Measurements from ENCODE around the gene RYR1. TPM values are rescaled to one million over a fixed set of nuclear protein-coding genes. Genes with fewer than 3 reads are reported as not detected.

RYR1 gene
- total and polyA plus RNA-seq, 4 donors = 2.8 to 7.6 (median 4.0) TPM

DNA sequence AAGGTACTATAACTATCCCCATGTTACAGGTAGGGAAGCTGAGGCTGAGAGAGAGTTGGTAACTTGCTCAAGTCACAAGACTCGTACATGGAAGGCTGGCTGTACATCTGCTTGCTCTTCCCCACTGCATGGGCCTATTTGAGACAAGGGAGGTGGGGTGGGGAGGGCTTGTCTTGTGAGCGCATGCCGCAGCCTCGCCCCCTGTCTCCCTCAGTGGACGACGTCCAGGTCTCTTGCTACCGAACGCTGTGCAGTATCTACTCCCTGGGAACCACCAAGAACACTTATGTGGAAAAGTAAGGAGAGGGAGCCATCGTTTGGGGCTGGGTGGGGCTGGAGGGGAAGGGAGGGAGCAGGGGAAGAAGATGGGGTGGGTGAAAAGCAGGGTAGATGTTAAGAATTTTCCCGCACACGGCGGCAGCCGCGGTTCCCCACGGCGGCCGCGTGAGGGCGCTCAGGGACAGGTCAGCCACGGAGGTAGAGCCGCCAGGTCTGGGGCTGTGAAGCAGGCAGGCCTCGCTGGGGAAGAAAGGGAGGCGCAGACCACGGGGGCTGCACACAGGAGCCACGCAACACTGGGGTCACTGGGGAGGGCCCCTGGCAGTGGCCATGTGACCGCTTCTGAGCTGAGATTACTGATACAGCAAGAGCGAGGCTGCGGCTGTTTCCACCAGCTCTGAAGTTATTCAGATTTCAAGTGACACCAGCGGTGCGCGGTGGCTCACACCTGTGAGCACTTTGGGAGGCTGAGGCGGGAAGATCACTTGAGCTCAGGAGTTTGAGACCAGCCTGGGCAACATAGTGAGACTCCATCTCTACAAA, 81.5 kb downstream of the RYR1 start:
- ATAC-seq (ENCODE audit: insufficient read depth, low FRiP score) (peak; percentile 87), DNase-seq (peak; percentile 50 to 64 (median 61))
- H3K9ac ChIP-seq (ENCODE audit: insufficient read depth in 1 of 2, low read length in 2 of 2) = no peak overlapping the region
- peak; percentile 75 for TF ChIP-seq CTCF (IDR thresholded peaks at IDR 0.05; ENCODE audit: control extremely low read depth, extremely low read depth)
- H3K27me3 ChIP-seq (ENCODE audit: control insufficient read depth in 3 of 3, insufficient read depth in 3 of 3, low read length in 2 of 3) = peaks cover 0 to 2% (median 0%) of the 10 kb centered on the region in 3 donors
- no peaks in the 10 kb centered on the region for H3K9me3 ChIP-seq (ENCODE audit: control insufficient read depth in 4 of 4, insufficient read depth in 3 of 4, low read length in 3 of 4)
- 25 to 44% methylated on average over 25 to 32 of the region's 32 CpGs for WGBS, 2 donors
- no peaks in the 10 kb centered on the region for H3K36me3 ChIP-seq (ENCODE audit: control insufficient read depth in 4 of 4, insufficient read depth in 4 of 4, low read length in 4 of 4)
- no peak overlapping the region for H3K27ac ChIP-seq (ENCODE audit: low read depth in 1 of 2, low read length in 1 of 2)
- H3K4me1 ChIP-seq (ENCODE audit: control insufficient read depth in 5 of 5, insufficient read depth in 5 of 5, low read length in 5 of 5) = no peaks in the 10 kb centered on the region
- no peak overlapping the region for H3K4me3 ChIP-seq

GRCh38 chr19:38515896-38516295, 82.4 kb downstream of the RYR1 start:
- Histone ChIP-seq H3K4me1 (ENCODE audit: control insufficient read depth in 5 of 5, insufficient read depth in 5 of 5, low read length in 5 of 5) (no peaks in the 10 kb centered on the region), H3K27ac (ENCODE audit: low read depth in 1 of 2, low read length in 1 of 2) (no peak overlapping the region), H3K36me3 (ENCODE audit: control insufficient read depth in 4 of 4, insufficient read depth in 4 of 4, low read length in 4 of 4) (no peaks in the 10 kb centered on the region), H3K9me3 (ENCODE audit: control insufficient read depth in 4 of 4, insufficient read depth in 3 of 4, low read length in 3 of 4) (no peaks in the 10 kb centered on the region), H3K4me3 (no peak overlapping the region), H3K27me3 (ENCODE audit: control insufficient read depth in 3 of 3, insufficient read depth in 3 of 3, low read length in 2 of 3) (peaks cover 0 to 2% (median 0%) of the 10 kb centered on the region in 3 donors), H3K9ac (ENCODE audit: insufficient read depth in 1 of 2, low read length in 2 of 2) (no peak overlapping the region)
- WGBS, 2 donors = 81 to 94% methylated on average over 17 of the region's 17 CpGs
- DNase-seq = no peak
- ATAC-seq (ENCODE audit: insufficient read depth, low FRiP score) = no peak
- no peak for TF ChIP-seq CTCF (IDR thresholded peaks at IDR 0.05; ENCODE audit: control extremely low read depth, extremely low read depth)

- H3K4me1 ChIP-seq (ENCODE audit: control insufficient read depth in 5 of 5, insufficient read depth in 5 of 5, low read length in 5 of 5) = no peaks in the 10 kb centered on the region
- 83 to 84% methylated on average over 6 of the region's 6 CpGs for WGBS, 2 donors
- H3K9ac ChIP-seq (ENCODE audit: insufficient read depth in 1 of 2, low read length in 2 of 2) = no peak overlapping the region
These were observed 83.3 kb downstream of the RYR1 start for GRCh38 chr19:38516802-38517201.

More at GRCh38 chr19:38516802-38517201, 83.3 kb downstream of the RYR1 start:
- TF ChIP-seq CTCF (IDR thresholded peaks at IDR 0.05; ENCODE audit: control extremely low read depth, extremely low read depth) = no peak
- ATAC-seq (ENCODE audit: insufficient read depth, low FRiP score) (no peak), DNase-seq (no peak)
- H3K36me3 ChIP-seq (ENCODE audit: control insufficient read depth in 4 of 4, insufficient read depth in 4 of 4, low read length in 4 of 4) = no peaks in the 10 kb centered on the region
- H3K27me3 ChIP-seq (ENCODE audit: control insufficient read depth in 3 of 3, insufficient read depth in 3 of 3, low read length in 2 of 3) = peaks cover 0 to 2% (median 0%) of the 10 kb centered on the region in 3 donors
- H3K4me3 ChIP-seq = no peak overlapping the region
- no peaks in the 10 kb centered on the region for H3K9me3 ChIP-seq (ENCODE audit: control insufficient read depth in 4 of 4, insufficient read depth in 3 of 4, low read length in 3 of 4)
- no peak overlapping the region for H3K27ac ChIP-seq (ENCODE audit: low read depth in 1 of 2, low read length in 1 of 2)
